SK-N-DZ (cell line): ENCODE results near the gene FKBP8.

ENCODE experiments used
- DNase-seq: peaks from one replicate; pipeline ENCODE4 v3.0.0-alpha.2; 2015; ENCODE audit warnings: low spot score

The FKBP8 gene

GRCh38 chr19:18487576-18488402, 55.6 kb downstream of the FKBP8 start:
- DNase-seq = no peak

GRCh38 chr19:18486746-18487145, 56.6 kb downstream of the FKBP8 start:
- DNase-seq = no peak

GRCh38 chr19:18484992-18485391, 58.4 kb downstream of the FKBP8 start:
- no peak for DNase-seq

- no peak for DNase-seq
Measured at GRCh38 chr19:18483119-18483890, 60.1 kb downstream of the FKBP8 start.
